Mesenchymal stem cell (in vitro differentiated cells and primary cell): ENCODE data around the gene SUMO3.
A peak's percentile ranks its signal among the peaks of the same experiment; 100 is the strongest.

Experiments
- DNase-seq: peaks from one replicate; pipeline ENCODE4 v3.0.0-alpha.2; 2013
- H2AFZ ChIP-seq: one replicate; pipeline ENCODE4 v1.6.1; 2013; ENCODE audit warnings: low read depth, mild to moderate bottlenecking, control low read depth, inconsistent platforms, low read length, moderate library complexity
- H2AK5ac ChIP-seq: 2 replicates; pipeline ENCODE4 v1.6.1; 2013; ENCODE audit warnings: low read length, moderate library complexity, mild to moderate bottlenecking, inconsistent platforms; ENCODE audit not compliant: severe bottlenecking
- H2BK120ac ChIP-seq: one replicate; pipeline ENCODE4 v1.6.1; 2013; ENCODE audit warnings: low read depth, mild to moderate bottlenecking, inconsistent platforms, low read length, moderate library complexity
- H2BK12ac ChIP-seq, 2 experiments: one replicate each; pipeline ENCODE4 v1.6.1; 2013; ENCODE audit warnings: inconsistent platforms in 2 of 2, low read length in 2 of 2, mild to moderate bottlenecking in 2 of 2, moderate library complexity in 2 of 2, control low read depth in 1 of 2
- H2BK15ac ChIP-seq: one replicate; pipeline ENCODE4 v1.6.1; 2013; ENCODE audit warnings: mild to moderate bottlenecking, low read depth, inconsistent platforms; ENCODE audit not compliant: poor library complexity, severe bottlenecking
- H2BK5ac ChIP-seq: 2 replicates; pipeline ENCODE4 v1.6.1; 2013; ENCODE audit warnings: low read depth, mild to moderate bottlenecking, low read length, control low read depth, inconsistent platforms; ENCODE audit not compliant: poor library complexity, severe bottlenecking
- H3K14ac ChIP-seq, 2 experiments: one replicate each; pipeline ENCODE4 v1.6.1; 2013; ENCODE audit warnings: inconsistent platforms in 2 of 2, low read length in 2 of 2, control low read depth in 1 of 2, mild to moderate bottlenecking in 1 of 2, moderate library complexity in 1 of 2
- H3K18ac ChIP-seq, 2 experiments: one replicate each; pipeline ENCODE4 v1.6.1; 2013; ENCODE audit warnings: inconsistent platforms in 2 of 2, low read length in 2 of 2, control low read depth in 1 of 2, low read depth in 1 of 2, mild to moderate bottlenecking in 1 of 2
- H3K23ac ChIP-seq, 2 experiments: one replicate each; pipeline ENCODE4 v1.6.1; 2013; ENCODE audit warnings: inconsistent platforms in 2 of 2, low read length in 2 of 2, mild to moderate bottlenecking in 2 of 2, moderate library complexity in 2 of 2, control low read depth in 1 of 2
- H3K27ac ChIP-seq: 2 replicates; pipeline ENCODE4 v1.5.1; 2013; ENCODE audit warnings: mild to moderate bottlenecking, moderate library complexity, low read length, control low read depth, inconsistent platforms; ENCODE audit not compliant: poor library complexity, severe bottlenecking
- H3K27me3 ChIP-seq, 2 experiments: 2 replicates each; pipeline versions ENCODE4 v1.6.1 to v1.7.0; 2013; ENCODE audit warnings: low read length in 2 of 2, mild to moderate bottlenecking in 2 of 2, moderate library complexity in 2 of 2, control low read depth in 1 of 2, inconsistent platforms in 1 of 2; ENCODE audit not compliant: control insufficient read depth in 1 of 2, insufficient read depth in 1 of 2
- H3K36me3 ChIP-seq, 2 experiments: 2 replicates each; pipeline versions ENCODE4 v1.6.1 to v1.7.0; 2013; ENCODE audit warnings: low read length in 2 of 2, control low read depth in 1 of 2, inconsistent platforms in 1 of 2, low read depth in 1 of 2, mild to moderate bottlenecking in 1 of 2; ENCODE audit not compliant: insufficient read depth in 2 of 2, control insufficient read depth in 1 of 2
- H3K4ac ChIP-seq, 2 experiments: one replicate each; pipeline ENCODE4 v1.6.1; 2013; ENCODE audit warnings: inconsistent platforms in 2 of 2, low read length in 2 of 2, mild to moderate bottlenecking in 2 of 2, moderate library complexity in 2 of 2, control low read depth in 1 of 2, low read depth in 1 of 2
- H3K4me1 ChIP-seq: 2 replicates; pipeline ENCODE4 v1.6.1; 2013; ENCODE audit warnings: low read depth, low read length, control low read depth; ENCODE audit not compliant: control insufficient read depth, insufficient read depth
- H3K4me2 ChIP-seq: 2 replicates; pipeline ENCODE4 v1.6.1; 2013; ENCODE audit warnings: low read length, mild to moderate bottlenecking, inconsistent platforms; ENCODE audit not compliant: poor library complexity, severe bottlenecking
- H3K4me3 ChIP-seq, 2 experiments: 2 replicates each; pipeline versions ENCODE4 v1.5.1 to v1.7.0; 2013; ENCODE audit warnings: low read length in 2 of 2, mild to moderate bottlenecking in 2 of 2, control low read depth in 1 of 2, low read depth in 1 of 2; ENCODE audit not compliant: insufficient read depth in 1 of 2
- H3K79me1 ChIP-seq: replicated peaks from 2 replicates; pipeline ENCODE4 v1.6.1; 2013; ENCODE audit warnings: mild to moderate bottlenecking, control low read depth, low read length, inconsistent platforms; ENCODE audit not compliant: poor library complexity, severe bottlenecking
- H3K9ac ChIP-seq: 2 replicates; pipeline ENCODE4 v1.7.0; 2013; ENCODE audit warnings: mild to moderate bottlenecking, low read length, moderate library complexity
- H3K9me3 ChIP-seq: 2 replicates; pipeline ENCODE4 v1.7.0; 2013; ENCODE audit warnings: mild to moderate bottlenecking, low read length; ENCODE audit not compliant: control insufficient read depth
- H4K8ac ChIP-seq: one replicate; pipeline ENCODE4 v1.6.1; 2013; ENCODE audit warnings: inconsistent platforms, mild to moderate bottlenecking, low read length, moderate library complexity
- H4K91ac ChIP-seq: one replicate; pipeline ENCODE4 v1.6.1; 2013; ENCODE audit warnings: mild to moderate bottlenecking, low read length, inconsistent platforms
- WGBS: methylation state at CpG from one replicate; pipeline ENCODE4 v1.1.7; 2013; ENCODE audit warnings: mixed read lengths; 5-methylcytosine and 5-hydroxymethylcytosine counted together

SUMO3 gene

GRCh38 chr21:44800103-44800502, 17.8 kb downstream of the SUMO3 start:
- WGBS: 77% methylated on average over 11 of the region's 12 CpGs

GRCh38 chr21:44799646-44800045, 18.2 kb downstream of the SUMO3 start:
- Histone ChIP-seq H3K4me3 (peak overlapping the region in 1 of 2 experiments; percentile 16), H4K91ac (no peak overlapping the region), H2BK15ac (no peak overlapping the region), H3K79me1 (peaks cover 32% of the 10 kb centered on the region), H2AK5ac (no peak overlapping the region), H3K18ac (no peak overlapping the region), H4K8ac (no peak overlapping the region), H3K14ac (no peak overlapping the region), H2BK120ac (no peak overlapping the region), H3K4me1 (peaks cover 9% of the 10 kb centered on the region), H2BK5ac (no peak overlapping the region), H3K4me2 (no peak overlapping the region), H3K9me3 (no peaks in the 10 kb centered on the region), H3K36me3 (peaks cover 5 to 50% of the 10 kb centered on the region in 2 experiments), H3K27me3 (no peaks in the 10 kb centered on the region), H2AFZ (no peak overlapping the region), H3K23ac (no peak overlapping the region), H3K27ac (no peak overlapping the region), H3K9ac (peak overlapping the region; percentile 82), H2BK12ac (no peak overlapping the region), H3K4ac (no peak overlapping the region)
- no CpG with 5 or more reads among the region's 1 CpG for whole genome bisulfite sequencing
- DNase-seq: no peak

More at GRCh38 chr21:44800103-44800502, 17.8 kb downstream of the SUMO3 start:
- H3K9me3 ChIP-seq: no peaks in the 10 kb centered on the region
- peak overlapping the region in 1 of 2 experiments; percentile 83 for H3K4me3 ChIP-seq
- no peak overlapping the region for H3K14ac ChIP-seq
- no peak overlapping the region for H2BK12ac ChIP-seq
- peak overlapping the region; percentile 82 for H3K9ac ChIP-seq
- H3K27me3 ChIP-seq: no peaks in the 10 kb centered on the region
- H3K27ac ChIP-seq: no peak overlapping the region
- H4K91ac ChIP-seq: no peak overlapping the region
- H3K18ac ChIP-seq: no peak overlapping the region
- no peak overlapping the region for H2BK120ac ChIP-seq
- H2AFZ ChIP-seq: no peak overlapping the region
- H3K4me2 ChIP-seq: no peak overlapping the region
- peaks cover 9% of the 10 kb centered on the region for H3K4me1 ChIP-seq
- peaks cover 32% of the 10 kb centered on the region for H3K79me1 ChIP-seq
- no peak overlapping the region for H3K23ac ChIP-seq
- H2BK5ac ChIP-seq: no peak overlapping the region
- H2AK5ac ChIP-seq: no peak overlapping the region
- no peak overlapping the region for H3K4ac ChIP-seq
- no peak overlapping the region for H4K8ac ChIP-seq
- no peak overlapping the region for H2BK15ac ChIP-seq
- peak; percentile 47 for DNase-seq
- peaks cover 9 to 55% of the 10 kb centered on the region in 2 experiments for H3K36me3 ChIP-seq

- Histone ChIP-seq H3K9ac (no peak overlapping the region), H3K18ac (no peak overlapping the region), H3K14ac (no peak overlapping the region), H3K4me2 (no peak overlapping the region), H3K9me3 (no peaks in the 10 kb centered on the region), H3K27ac (no peak overlapping the region), H3K79me1 (peaks cover 32% of the 10 kb centered on the region), H2BK5ac (no peak overlapping the region), H4K91ac (no peak overlapping the region), H3K36me3 (peaks cover 0 to 32% of the 10 kb centered on the region in 2 experiments), H2BK12ac (no peak overlapping the region), H2BK15ac (no peak overlapping the region), H3K4me1 (peaks cover 8% of the 10 kb centered on the region), H2BK120ac (no peak overlapping the region), H4K8ac (no peak overlapping the region), H3K23ac (no peak overlapping the region), H3K4ac (no peak overlapping the region), H2AFZ (no peak overlapping the region), H3K4me3 (no peak overlapping the region), H2AK5ac (no peak overlapping the region), H3K27me3 (no peaks in the 10 kb centered on the region)
- WGBS: 100% methylated on average over 2 of the region's 2 CpGs
- no peak for DNase-seq
Observed at GRCh38 chr21:44797775-44798174, 20.1 kb downstream of the SUMO3 start.

GRCh38 chr21:44795342-44795741, 22.5 kb downstream of the SUMO3 start:
- over 99% methylated on average over 6 of the region's 11 CpGs for WGBS

More at GRCh38 chr21:44795342-44795741, 22.5 kb downstream of the SUMO3 start:
- Histone ChIP-seq H3K18ac (no peak overlapping the region), H2AFZ (no peak overlapping the region), H3K4me1 (peaks cover 2% of the 10 kb centered on the region), H3K9ac (no peak overlapping the region), H3K9me3 (no peaks in the 10 kb centered on the region), H4K91ac (no peak overlapping the region), H4K8ac (no peak overlapping the region), H3K4ac (no peak overlapping the region), H3K14ac (no peak overlapping the region), H2BK12ac (no peak overlapping the region), H3K27ac (no peak overlapping the region), H2BK5ac (no peak overlapping the region), H3K27me3 (no peaks in the 10 kb centered on the region), H2BK15ac (no peak overlapping the region), H3K4me3 (no peak overlapping the region), H3K79me1 (peaks cover 43% of the 10 kb centered on the region), H3K36me3 (peaks cover 7 to 39% of the 10 kb centered on the region in 2 experiments), H2BK120ac (no peak overlapping the region), H3K23ac (no peak overlapping the region), H2AK5ac (no peak overlapping the region), H3K4me2 (no peak overlapping the region)
- DNase-seq: no peak
